Adipocyte (in vitro differentiated cells): ENCODE measurements around the gene CFTR.
"Not testable (repeated sequence)": the region's sequence is repeated elsewhere in the genome, so short reads cannot be mapped to it uniquely, and the experiment has no call there.

ENCODE experiments used
- DNase-seq: peaks from one replicate; pipeline ENCODE4 v3.0.0-alpha.2; 2015; ENCODE audit warnings: low read depth
- H3K27me3 ChIP-seq: replicated peaks from 2 replicates; pipeline ENCODE4 v1.7.0; 2013; ENCODE audit warnings: mild to moderate bottlenecking, low read length, moderate library complexity; ENCODE audit not compliant: control insufficient read depth, insufficient read depth
- H3K36me3 ChIP-seq: 2 replicates; pipeline ENCODE4 v1.7.0; 2013; ENCODE audit warnings: low read length, mild to moderate bottlenecking, moderate library complexity; ENCODE audit not compliant: control insufficient read depth, insufficient read depth, severe bottlenecking
- H3K4me1 ChIP-seq: 2 replicates; pipeline ENCODE4 v1.7.0; 2013; ENCODE audit warnings: mild to moderate bottlenecking, low read length, moderate library complexity; ENCODE audit not compliant: control insufficient read depth, insufficient read depth
- H3K4me3 ChIP-seq: 2 replicates; pipeline ENCODE4 v1.7.0; 2013; ENCODE audit warnings: mild to moderate bottlenecking, low read length, moderate library complexity
- H3K9ac ChIP-seq: 2 replicates; pipeline ENCODE4 v1.7.0; 2013; ENCODE audit warnings: mild to moderate bottlenecking, low read length, moderate library complexity
- H3K9me3 ChIP-seq: 2 replicates; pipeline ENCODE4 v1.7.0; 2013; ENCODE audit warnings: mild to moderate bottlenecking, low read length, moderate library complexity; ENCODE audit not compliant: control insufficient read depth

Gene CFTR

DNA sequence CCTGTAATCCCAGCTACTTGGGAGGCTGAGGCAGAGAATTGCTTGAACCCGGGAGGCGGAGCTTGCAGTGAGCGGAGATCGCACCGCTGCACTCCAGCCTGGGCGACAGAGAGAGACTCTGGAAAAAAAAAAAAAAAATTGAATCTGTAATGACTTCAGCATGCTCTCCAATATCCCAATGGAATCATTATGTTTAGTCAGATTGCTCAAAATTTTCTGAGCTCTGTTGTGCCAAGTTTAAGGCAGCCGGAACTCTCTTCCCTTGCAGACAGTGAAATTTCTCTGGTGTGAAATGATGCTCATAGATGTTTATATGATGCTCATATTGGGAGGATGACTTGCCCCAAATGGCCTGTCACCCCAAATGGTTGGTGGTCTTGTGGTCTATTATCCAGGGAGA lies 212.5 kb downstream of the CFTR start:
- H3K36me3 ChIP-seq, result no peaks in the 10 kb centered on the region
- peaks cover 5% of the 10 kb centered on the region for H3K27me3 ChIP-seq
- no peaks in the 10 kb centered on the region for H3K9me3 ChIP-seq
- DNase-seq, result no peak
- H3K9ac ChIP-seq, result no peak overlapping the region
- H3K4me1 ChIP-seq, result no peaks in the 10 kb centered on the region
- H3K4me3 ChIP-seq, result no peak overlapping the region

DNA sequence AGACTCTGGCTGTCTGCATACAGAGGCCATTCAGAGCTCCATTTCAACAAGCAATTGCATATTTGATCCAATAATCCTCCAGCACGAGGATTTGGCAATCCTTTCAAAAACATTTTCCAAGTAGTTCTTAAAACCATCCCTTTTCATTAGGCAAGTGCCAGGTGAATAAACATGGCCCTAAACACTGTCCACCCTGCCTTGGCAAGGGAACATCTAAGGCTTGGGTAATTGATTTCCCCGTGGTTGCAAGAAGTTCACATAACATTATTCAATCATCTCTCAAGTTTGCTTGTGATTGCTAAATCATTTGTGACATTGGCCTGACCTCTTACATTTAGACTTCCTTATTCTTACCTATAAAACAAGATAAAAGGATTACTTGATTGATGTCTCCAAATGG lies 218.2 kb downstream of the CFTR start:
- Histone ChIP-seq H3K4me3 (no peak overlapping the region), H3K4me1 (no peaks in the 10 kb centered on the region), H3K9me3 (no peaks in the 10 kb centered on the region), H3K36me3 (no peaks in the 10 kb centered on the region), H3K27me3 (peaks cover 5% of the 10 kb centered on the region), H3K9ac (no peak overlapping the region)
- DNase-seq, result no peak

DNA sequence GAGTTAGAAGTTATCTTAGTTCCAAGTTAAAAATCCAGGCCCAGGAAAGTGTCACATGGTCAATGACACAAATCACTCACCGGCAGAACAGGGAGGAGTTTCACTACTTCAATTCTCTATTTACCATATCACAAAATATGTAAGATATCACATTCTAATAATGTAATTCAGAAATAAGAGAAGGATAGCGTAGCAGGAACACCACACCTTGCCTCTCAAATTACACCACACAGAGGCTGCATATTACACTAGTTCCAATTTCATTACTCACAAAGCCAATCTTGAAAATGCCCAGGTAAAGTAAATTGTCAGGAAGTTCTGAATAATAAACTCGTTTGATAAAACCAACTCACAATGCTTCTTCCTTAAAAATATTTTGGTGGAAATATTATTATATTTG lies 224.2 kb downstream of the CFTR start:
- H3K4me1 ChIP-seq, result no peaks in the 10 kb centered on the region
- H3K4me3 ChIP-seq, result no peak overlapping the region
- no peaks in the 10 kb centered on the region for H3K9me3 ChIP-seq
- no peaks in the 10 kb centered on the region for H3K27me3 ChIP-seq
- no peaks in the 10 kb centered on the region for H3K36me3 ChIP-seq
- no peak for DNase-seq
- H3K9ac ChIP-seq, result no peak overlapping the region

DNA sequence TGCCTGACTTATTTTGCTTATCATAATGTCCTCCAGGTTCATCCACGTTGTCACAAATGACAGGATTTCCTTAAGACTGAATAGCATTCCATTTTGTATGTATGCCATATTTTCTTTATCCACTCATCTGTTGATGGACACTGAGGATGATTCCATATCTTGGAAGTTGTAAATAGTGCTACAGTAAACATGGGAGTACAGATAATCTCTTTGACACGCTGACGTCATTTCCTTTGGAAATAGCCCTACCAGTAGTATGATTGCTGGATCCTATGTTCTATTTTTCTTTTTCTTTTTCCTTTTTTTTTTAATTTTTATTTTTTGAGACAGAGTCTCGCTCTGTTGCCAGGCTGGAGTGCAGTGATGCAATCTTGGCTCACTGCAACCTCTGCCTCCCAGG lies 225.8 kb downstream of the CFTR start:
- Histone ChIP-seq H3K4me3 (no peak overlapping the region), H3K9me3 (no peaks in the 10 kb centered on the region)

DNA sequence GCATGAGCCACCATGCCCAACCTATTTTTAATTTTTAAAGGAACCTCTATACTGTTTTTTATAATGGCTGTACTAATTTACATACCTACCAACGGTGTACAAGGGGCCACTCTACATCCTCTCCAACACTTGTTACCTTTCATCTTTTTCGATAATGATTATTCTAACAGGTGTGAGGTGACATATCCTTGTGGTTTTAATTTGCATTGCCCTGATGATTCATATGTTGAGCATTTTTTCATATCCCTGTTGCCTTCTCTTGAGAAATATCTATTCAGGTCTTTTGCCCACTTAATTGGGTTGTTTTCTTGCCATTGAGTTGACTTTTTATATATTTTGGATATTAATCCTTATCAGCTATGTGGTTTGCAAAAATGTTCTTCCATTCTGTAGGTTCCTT lies 226.4 kb downstream of the CFTR start:
- no peak for DNase-seq
- no peaks in the 10 kb centered on the region for H3K36me3 ChIP-seq
- H3K4me3 ChIP-seq, result no peak overlapping the region
- H3K4me1 ChIP-seq, result no peaks in the 10 kb centered on the region
- no peaks in the 10 kb centered on the region for H3K27me3 ChIP-seq
- H3K9me3 ChIP-seq, result no peaks in the 10 kb centered on the region
- H3K9ac ChIP-seq, result no peak overlapping the region

More for the DNA sequence above, 225.8 kb downstream of the CFTR start:
- DNase-seq, result no peak
- no peaks in the 10 kb centered on the region for H3K36me3 ChIP-seq
- H3K4me1 ChIP-seq, result no peaks in the 10 kb centered on the region
- H3K27me3 ChIP-seq, result no peaks in the 10 kb centered on the region
- H3K9ac ChIP-seq, result no peak overlapping the region

DNA sequence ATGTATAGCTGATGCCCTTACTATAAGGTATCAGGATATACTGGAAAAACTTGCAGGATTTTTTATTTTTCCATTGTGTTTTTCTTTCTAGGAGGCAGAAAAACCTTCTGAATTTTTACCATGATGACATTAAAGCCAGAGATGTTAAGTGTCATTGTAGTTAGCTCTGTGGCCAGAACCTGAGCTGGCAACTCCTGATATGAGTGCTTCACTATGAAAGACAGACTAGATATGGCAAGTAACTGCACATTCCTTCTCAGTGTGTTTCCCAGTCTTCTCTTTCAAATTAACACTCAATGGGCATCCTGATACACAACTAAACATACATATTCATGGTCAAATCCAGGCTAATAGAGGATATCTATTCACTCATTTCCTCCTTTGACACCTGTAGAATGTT lies 227.3 kb downstream of the CFTR start:
- DNase-seq, result no peak
- no peak overlapping the region for H3K9ac ChIP-seq
- no peaks in the 10 kb centered on the region for H3K27me3 ChIP-seq
- no peaks in the 10 kb centered on the region for H3K9me3 ChIP-seq
- H3K4me3 ChIP-seq, result no peak overlapping the region
- H3K4me1 ChIP-seq, result no peaks in the 10 kb centered on the region
- H3K36me3 ChIP-seq, result no peaks in the 10 kb centered on the region

DNA sequence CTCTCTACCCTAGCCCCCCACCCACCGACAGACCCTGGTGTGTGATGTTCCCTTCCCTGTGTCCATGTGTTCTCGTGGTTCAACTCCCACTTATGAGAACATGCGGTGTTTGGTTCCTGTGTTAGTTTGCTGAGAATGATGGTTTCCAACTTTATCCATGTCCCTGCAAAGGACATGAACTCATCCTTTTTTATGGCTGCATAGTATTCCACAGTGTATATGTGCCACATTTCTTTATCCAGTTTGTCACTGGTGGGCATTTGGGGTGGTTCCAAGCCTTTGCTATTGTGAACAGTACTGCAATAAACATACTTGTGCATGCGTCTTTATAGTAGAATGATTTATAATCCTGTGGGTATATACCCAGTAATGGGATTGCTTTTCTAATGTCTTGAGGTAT lies 228.3 kb downstream of the CFTR start:
- H3K36me3 ChIP-seq, H3K9ac ChIP-seq, DNase-seq, H3K4me3 ChIP-seq, H3K4me1 ChIP-seq, H3K27me3 ChIP-seq, H3K9me3 ChIP-seq: not testable (repeated sequence)

DNA sequence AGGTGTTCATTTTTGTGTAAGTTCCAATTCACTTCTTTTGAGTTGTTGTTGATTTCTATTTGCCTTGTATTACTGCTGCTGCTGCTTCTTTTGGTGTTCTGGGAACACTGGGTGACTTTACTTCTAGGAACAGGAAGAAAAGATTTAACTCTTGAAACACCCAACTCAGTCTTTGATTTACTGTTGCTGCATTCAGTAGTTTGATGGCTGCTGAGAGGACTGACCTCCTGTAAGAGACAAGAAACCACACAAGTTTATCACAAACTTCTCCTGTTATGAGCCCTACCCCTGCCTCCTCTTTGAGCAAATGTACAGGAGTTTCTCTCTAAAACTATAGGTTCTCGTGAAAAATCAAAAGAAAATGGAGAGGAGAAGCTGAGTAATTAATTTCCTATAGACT lies 231.7 kb downstream of the CFTR start:
- Histone ChIP-seq H3K27me3 (no peaks in the 10 kb centered on the region), H3K9ac (no peak overlapping the region), H3K9me3 (no peaks in the 10 kb centered on the region), H3K36me3 (no peaks in the 10 kb centered on the region), H3K4me1 (no peaks in the 10 kb centered on the region), H3K4me3 (no peak overlapping the region)
- DNase-seq, result no peak

DNA sequence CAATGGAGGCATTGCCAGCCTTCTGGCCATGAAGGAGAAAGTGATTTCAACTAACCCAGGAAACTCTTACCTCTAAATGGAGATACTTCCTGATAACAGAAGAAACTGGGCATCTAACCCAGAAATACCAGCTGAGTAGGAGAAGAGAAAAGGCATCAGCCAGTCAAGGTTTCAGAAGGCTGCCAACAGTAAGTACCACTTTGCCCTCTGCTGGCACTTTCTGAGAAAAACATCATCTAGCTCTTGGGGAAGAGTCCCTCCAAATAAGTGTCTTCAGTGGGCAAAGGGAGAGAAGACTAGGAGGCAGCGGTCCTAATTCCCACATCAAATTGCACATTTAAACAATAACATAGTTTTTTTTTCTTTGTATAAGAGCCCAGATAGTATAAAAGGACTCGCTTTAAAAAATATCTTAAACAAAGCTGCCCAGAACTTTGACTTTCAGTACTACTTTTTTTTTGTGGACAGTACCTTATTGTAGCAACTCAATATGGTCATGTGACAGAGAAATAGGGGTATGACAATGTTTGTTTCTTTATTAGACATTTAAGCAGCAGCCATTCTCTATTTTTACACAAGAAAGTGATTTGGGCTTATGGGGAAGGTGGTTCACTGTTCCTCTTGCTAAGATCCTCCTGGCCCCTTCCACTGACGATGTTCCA lies 236.1 kb downstream of the CFTR start:
- Histone ChIP-seq H3K9me3 (no peaks in the 10 kb centered on the region), H3K4me1 (peaks cover 13% of the 10 kb centered on the region), H3K36me3 (no peaks in the 10 kb centered on the region), H3K4me3 (no peak overlapping the region), H3K27me3 (no peaks in the 10 kb centered on the region), H3K9ac (no peak overlapping the region)
- peak; percentile 86 for DNase-seq

DNA sequence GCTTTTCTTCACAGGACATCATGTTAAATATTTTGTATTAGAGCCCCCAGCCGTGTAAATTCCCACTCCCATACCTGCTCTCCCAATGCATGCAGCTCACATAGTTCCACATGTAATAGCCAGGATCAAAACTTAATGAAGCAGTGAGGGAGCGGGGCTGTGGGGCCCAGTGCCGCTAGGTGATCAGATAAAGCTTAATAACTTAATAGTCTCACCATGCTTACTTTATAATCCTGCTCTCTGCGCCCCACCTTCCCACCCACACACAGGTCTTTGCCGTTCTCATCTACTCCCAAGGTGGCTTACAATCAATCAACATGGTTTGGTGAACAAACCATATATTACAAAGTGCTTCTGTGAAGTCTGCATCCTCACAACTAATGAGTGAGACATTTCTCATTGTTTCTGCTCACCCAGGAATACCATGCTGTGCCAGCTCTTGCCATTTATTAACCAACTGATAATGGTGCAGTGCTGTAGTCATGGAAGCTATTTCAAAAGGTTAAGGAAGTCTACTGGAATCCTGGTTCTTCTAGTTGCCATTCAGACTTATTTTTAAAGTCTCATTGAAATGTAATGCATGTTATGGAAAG lies 237.0 kb downstream of the CFTR start:
- H3K27me3 ChIP-seq, result no peaks in the 10 kb centered on the region
- no peak for DNase-seq
- H3K4me3 ChIP-seq, result no peak overlapping the region
- peaks cover 13% of the 10 kb centered on the region for H3K4me1 ChIP-seq
- H3K9me3 ChIP-seq, result no peaks in the 10 kb centered on the region
- H3K9ac ChIP-seq, result no peak overlapping the region
- H3K36me3 ChIP-seq, result no peaks in the 10 kb centered on the region

DNA sequence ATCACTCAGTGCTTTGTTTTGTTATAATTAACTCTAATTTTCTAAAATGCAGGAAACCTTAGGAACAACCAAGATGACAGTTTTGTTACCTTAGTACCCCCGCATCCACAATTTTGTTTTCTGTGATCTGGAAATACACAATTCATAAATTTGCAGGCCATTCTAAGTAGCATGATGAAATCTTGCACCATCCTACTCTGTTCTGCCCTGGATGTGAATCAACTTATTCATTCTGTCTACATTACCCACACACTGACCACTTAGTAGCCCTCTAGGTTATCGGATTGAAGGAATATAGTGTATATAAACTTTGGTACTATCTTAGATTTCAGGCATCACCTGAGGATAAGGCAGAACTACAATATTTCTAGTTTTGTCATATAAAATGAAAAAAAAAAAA lies 237.5 kb downstream of the CFTR start:
- Histone ChIP-seq H3K27me3 (no peaks in the 10 kb centered on the region), H3K36me3 (no peaks in the 10 kb centered on the region), H3K4me3 (no peak overlapping the region), H3K9me3 (no peaks in the 10 kb centered on the region), H3K9ac (no peak overlapping the region), H3K4me1 (peaks cover 13% of the 10 kb centered on the region)
- DNase-seq, result no peak
